Ovary (tissue), 3 donors: ENCODE data around the gene PTGES3L.
"Not testable (repeated sequence)": the region's sequence is repeated elsewhere in the genome, so short reads cannot be mapped to it uniquely, and the experiment has no call there.

Experiments
- EP300 ChIP-seq: sonication (generic); formaldehyde crosslinking; IDR thresholded peaks from one replicate; pipeline ENCODE4 v1.6.1; 2017; ENCODE audit warnings: antibody characterized with exemption
- POLR2A ChIP-seq: fragments of 450-650 bp; IDR thresholded peaks from one replicate; pipeline ENCODE4 v1.6.1; 2017; ENCODE audit warnings: antibody characterized with exemption, mild to moderate bottlenecking, moderate library complexity
- TF ChIP-seq, protein P1 (sequence below), 3 donors: fragments of 450-650 bp in 2 of 3; fragments of 200-600 bp in 1 of 3; IDR thresholded peaks; one replicate each; pipeline versions ENCODE4 v1.5.1 to v1.8.0; 2016 to 2022; ENCODE audit warnings: antibody characterized with exemption in 3 of 3, mild to moderate bottlenecking in 1 of 3
- donor health status: DM: no; HTN: no; CAD: no.

DNA sequence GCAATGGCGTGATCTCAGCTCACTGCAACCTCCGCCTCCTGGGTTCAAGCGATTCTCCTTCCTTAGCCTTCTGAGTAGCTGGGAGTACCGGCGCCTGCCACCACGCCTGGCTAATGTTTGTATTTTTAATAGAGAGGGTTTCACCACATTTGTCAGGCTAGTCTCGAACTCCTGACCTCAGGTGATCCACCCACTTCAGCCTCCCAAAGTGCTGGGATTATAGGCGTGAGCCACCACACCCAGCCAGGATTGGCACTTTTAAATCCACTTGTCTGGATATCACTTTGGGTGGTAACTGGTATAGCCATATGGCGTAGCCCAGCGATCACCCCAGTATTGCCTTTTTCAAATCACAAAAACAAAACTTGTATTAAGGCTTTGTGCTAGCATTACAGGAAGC lies 14.0 kb upstream of the PTGES3L start:
- TF ChIP-seq, protein P1, sequence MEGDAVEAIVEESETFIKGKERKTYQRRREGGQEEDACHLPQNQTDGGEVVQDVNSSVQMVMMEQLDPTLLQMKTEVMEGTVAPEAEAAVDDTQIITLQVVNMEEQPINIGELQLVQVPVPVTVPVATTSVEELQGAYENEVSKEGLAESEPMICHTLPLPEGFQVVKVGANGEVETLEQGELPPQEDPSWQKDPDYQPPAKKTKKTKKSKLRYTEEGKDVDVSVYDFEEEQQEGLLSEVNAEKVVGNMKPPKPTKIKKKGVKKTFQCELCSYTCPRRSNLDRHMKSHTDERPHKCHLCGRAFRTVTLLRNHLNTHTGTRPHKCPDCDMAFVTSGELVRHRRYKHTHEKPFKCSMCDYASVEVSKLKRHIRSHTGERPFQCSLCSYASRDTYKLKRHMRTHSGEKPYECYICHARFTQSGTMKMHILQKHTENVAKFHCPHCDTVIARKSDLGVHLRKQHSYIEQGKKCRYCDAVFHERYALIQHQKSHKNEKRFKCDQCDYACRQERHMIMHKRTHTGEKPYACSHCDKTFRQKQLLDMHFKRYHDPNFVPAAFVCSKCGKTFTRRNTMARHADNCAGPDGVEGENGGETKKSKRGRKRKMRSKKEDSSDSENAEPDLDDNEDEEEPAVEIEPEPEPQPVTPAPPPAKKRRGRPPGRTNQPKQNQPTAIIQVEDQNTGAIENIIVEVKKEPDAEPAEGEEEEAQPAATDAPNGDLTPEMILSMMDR (IDR thresholded peaks at IDR 0.05): not testable (repeated sequence)
- not testable (repeated sequence) for TF ChIP-seq POLR2A, EP300
